HCT116 (cell line): Measurements from ENCODE around the gene MTHFD2.

Experiments used
- CEBPB ChIP-seq: IDR thresholded peaks from 2 replicates; pipeline ENCODE4 v1.6.1; 2012; ENCODE audit warnings: low read depth
- EZH2 ChIP-seq: fragments of 200-600 bp; sonication (generic); IDR thresholded peaks from 2 replicates; pipeline ENCODE4 v1.6.1; 2017; ENCODE audit warnings: antibody characterized with exemption, mixed run types
- EZH2phosphoT487 ChIP-seq: fragments of 200-600 bp; IDR thresholded peaks from 2 replicates; pipeline ENCODE4 v1.6.1; 2018; ENCODE audit warnings: antibody characterized with exemption, borderline replicate concordance
- FOSL1 ChIP-seq: IDR thresholded peaks from 2 replicates; pipeline ENCODE4 v1.6.1; 2012; ENCODE audit warnings: low read depth
- POLR2A ChIP-seq: IDR thresholded peaks from 2 replicates; pipeline ENCODE4 v1.7.0; 2011; ENCODE audit warnings: borderline replicate concordance; ENCODE audit not compliant: insufficient read depth, insufficient read length; ENCODE audit errors: extremely low read depth
- POLR2AphosphoS5 ChIP-seq: IDR thresholded peaks from 2 replicates; pipeline ENCODE4 v1.6.1; 2011; ENCODE audit warnings: mild to moderate bottlenecking, low read depth, low read length, moderate library complexity
- RAD21 ChIP-seq: IDR thresholded peaks from 2 replicates; pipeline ENCODE4 v1.6.1; 2012; ENCODE audit warnings: low read depth, mild to moderate bottlenecking
- SIN3A ChIP-seq: IDR thresholded peaks from 2 replicates; pipeline ENCODE4 v1.6.1; 2012; ENCODE audit warnings: low read depth
- YY1 ChIP-seq: IDR thresholded peaks from 2 replicates; pipeline ENCODE4 v1.6.1; 2011; ENCODE audit warnings: low read length, low read depth, moderate library complexity, mild to moderate bottlenecking; ENCODE audit not compliant: insufficient replicate concordance; ENCODE audit errors: extremely low read depth
- TF ChIP-seq, protein P1 (sequence below), 3 experiments: fragments of 200-600 bp in 1 of 3; sonication (generic) in 1 of 3; IDR thresholded peaks in 2 of 3; conservative IDR thresholded peaks in 1 of 3; 2 replicates each; pipeline ENCODE4 v1.5.1; 2012 to 2017; ENCODE audit warnings: low read depth in 2 of 3, low read length in 2 of 3, antibody characterized with exemption in 1 of 3, borderline replicate concordance in 1 of 3, control low read depth in 1 of 3, mild to moderate bottlenecking in 1 of 3, mixed read lengths in 1 of 3, mixed run types in 1 of 3, moderate library complexity in 1 of 3; ENCODE audit not compliant: insufficient read depth in 1 of 3
- TF ChIP-seq, protein P2 (sequence below): IDR thresholded peaks from 2 replicates; pipeline ENCODE4 v1.6.1; 2012; ENCODE audit warnings: low read depth

DNA sequence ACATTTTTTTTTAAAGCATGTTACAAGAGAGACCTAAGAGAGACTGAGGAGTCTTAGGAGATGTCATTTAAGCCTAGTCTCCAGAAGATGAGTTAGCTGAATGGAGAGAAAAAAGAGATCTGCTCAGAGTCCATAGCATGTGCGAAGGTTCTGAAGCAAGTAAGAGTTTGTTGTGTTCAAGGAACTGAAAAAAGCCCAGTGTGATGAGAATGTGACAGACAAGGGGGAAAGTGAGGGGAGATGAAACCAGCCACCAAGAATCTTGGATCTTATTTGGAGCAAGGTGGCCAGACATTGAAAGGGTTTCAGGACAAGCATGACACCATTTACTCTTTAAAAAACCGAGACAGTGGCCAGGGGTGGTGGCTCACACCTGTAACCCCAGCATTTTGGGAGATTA, 14.5 kb upstream of the MTHFD2 start:
- TF ChIP-seq POLR2A (no peak), POLR2AphosphoS5 (no peak), CEBPB (no peak), EZH2 (no peak), EZH2phosphoT487 (no peak), RAD21 (no peak), YY1 (no peak), SIN3A (no peak), FOSL1 (no peak)
- TF ChIP-seq, protein P1, sequence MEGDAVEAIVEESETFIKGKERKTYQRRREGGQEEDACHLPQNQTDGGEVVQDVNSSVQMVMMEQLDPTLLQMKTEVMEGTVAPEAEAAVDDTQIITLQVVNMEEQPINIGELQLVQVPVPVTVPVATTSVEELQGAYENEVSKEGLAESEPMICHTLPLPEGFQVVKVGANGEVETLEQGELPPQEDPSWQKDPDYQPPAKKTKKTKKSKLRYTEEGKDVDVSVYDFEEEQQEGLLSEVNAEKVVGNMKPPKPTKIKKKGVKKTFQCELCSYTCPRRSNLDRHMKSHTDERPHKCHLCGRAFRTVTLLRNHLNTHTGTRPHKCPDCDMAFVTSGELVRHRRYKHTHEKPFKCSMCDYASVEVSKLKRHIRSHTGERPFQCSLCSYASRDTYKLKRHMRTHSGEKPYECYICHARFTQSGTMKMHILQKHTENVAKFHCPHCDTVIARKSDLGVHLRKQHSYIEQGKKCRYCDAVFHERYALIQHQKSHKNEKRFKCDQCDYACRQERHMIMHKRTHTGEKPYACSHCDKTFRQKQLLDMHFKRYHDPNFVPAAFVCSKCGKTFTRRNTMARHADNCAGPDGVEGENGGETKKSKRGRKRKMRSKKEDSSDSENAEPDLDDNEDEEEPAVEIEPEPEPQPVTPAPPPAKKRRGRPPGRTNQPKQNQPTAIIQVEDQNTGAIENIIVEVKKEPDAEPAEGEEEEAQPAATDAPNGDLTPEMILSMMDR (IDR thresholded peaks at IDR 0.05 in 2 of 3, conservative IDR thresholded peaks at IDR 0.05 in 1 of 3; ENCODE audit: borderline replicate concordance in 1 of 3, insufficient read depth in 1 of 3, low read depth in 2 of 3, low read length in 2 of 3) = no peak
- TF ChIP-seq, protein P2, sequence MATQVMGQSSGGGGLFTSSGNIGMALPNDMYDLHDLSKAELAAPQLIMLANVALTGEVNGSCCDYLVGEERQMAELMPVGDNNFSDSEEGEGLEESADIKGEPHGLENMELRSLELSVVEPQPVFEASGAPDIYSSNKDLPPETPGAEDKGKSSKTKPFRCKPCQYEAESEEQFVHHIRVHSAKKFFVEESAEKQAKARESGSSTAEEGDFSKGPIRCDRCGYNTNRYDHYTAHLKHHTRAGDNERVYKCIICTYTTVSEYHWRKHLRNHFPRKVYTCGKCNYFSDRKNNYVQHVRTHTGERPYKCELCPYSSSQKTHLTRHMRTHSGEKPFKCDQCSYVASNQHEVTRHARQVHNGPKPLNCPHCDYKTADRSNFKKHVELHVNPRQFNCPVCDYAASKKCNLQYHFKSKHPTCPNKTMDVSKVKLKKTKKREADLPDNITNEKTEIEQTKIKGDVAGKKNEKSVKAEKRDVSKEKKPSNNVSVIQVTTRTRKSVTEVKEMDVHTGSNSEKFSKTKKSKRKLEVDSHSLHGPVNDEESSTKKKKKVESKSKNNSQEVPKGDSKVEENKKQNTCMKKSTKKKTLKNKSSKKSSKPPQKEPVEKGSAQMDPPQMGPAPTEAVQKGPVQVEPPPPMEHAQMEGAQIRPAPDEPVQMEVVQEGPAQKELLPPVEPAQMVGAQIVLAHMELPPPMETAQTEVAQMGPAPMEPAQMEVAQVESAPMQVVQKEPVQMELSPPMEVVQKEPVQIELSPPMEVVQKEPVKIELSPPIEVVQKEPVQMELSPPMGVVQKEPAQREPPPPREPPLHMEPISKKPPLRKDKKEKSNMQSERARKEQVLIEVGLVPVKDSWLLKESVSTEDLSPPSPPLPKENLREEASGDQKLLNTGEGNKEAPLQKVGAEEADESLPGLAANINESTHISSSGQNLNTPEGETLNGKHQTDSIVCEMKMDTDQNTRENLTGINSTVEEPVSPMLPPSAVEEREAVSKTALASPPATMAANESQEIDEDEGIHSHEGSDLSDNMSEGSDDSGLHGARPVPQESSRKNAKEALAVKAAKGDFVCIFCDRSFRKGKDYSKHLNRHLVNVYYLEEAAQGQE = no peak
